MM.1S (cell line): ENCODE results near the gene SSBP3.

Source experiments
- DNase-seq: peaks from one replicate; pipeline ENCODE4 v3.0.0-alpha.2; 2015
- H2AFZ ChIP-seq: fragments of 300-600 bp; sonication (generic); 2 replicates; pipeline ENCODE4 v1.6.0; 2016; ENCODE audit warnings: antibody characterized with exemption, low read length
- H3F3A ChIP-seq: fragments of 300-600 bp; sonication (generic); 2 replicates; pipeline ENCODE4 v1.6.1; 2016; ENCODE audit warnings: mild to moderate bottlenecking, antibody characterized with exemption, low read length, moderate library complexity, mixed read lengths; ENCODE audit not compliant: insufficient read depth
- H3K27ac ChIP-seq: fragments of 300-600 bp; sonication (generic); 2 replicates; pipeline ENCODE4 v1.5.1; 2016; ENCODE audit warnings: mild to moderate bottlenecking, low read length
- H3K27me3 ChIP-seq: fragments of 300-600 bp; sonication (generic); replicated peaks from 2 replicates; pipeline ENCODE4 v1.6.0; 2016; ENCODE audit warnings: low read length; ENCODE audit not compliant: insufficient read depth
- H3K36me3 ChIP-seq: fragments of 300-600 bp; sonication (generic); replicated peaks from 2 replicates; pipeline ENCODE4 v1.6.1; 2016; ENCODE audit warnings: mild to moderate bottlenecking, low read length, mixed read lengths; ENCODE audit not compliant: insufficient read depth
- H3K4me1 ChIP-seq: fragments of 300-600 bp; sonication (generic); 2 replicates; pipeline ENCODE4 v1.6.1; 2016; ENCODE audit warnings: low read length, mixed read lengths
- H3K4me2 ChIP-seq: fragments of 300-600 bp; sonication (generic); 2 replicates; pipeline ENCODE4 v1.6.0; 2016; ENCODE audit warnings: low read depth, low read length
- H3K4me3 ChIP-seq: fragments of 300-600 bp; sonication (generic); 2 replicates; pipeline ENCODE4 v1.5.1; 2016; ENCODE audit warnings: low read length, mixed read lengths
- H3K79me2 ChIP-seq: fragments of 300-600 bp; sonication (generic); 2 replicates; pipeline ENCODE4 v1.6.1; 2016; ENCODE audit warnings: mixed run types, low read length, mixed read lengths
- H3K9ac ChIP-seq: fragments of 300-600 bp; sonication (generic); 2 replicates; pipeline ENCODE4 v1.6.1; 2016; ENCODE audit warnings: low read length, mixed read lengths
- H3K9me2 ChIP-seq: fragments of 300-600 bp; sonication (generic); replicated peaks from 2 replicates; pipeline ENCODE4 v1.6.1; 2016; ENCODE audit warnings: mild to moderate bottlenecking, low read length, mixed read lengths; ENCODE audit not compliant: insufficient read depth
- H3K9me3 ChIP-seq: fragments of 300-600 bp; sonication (generic); replicated peaks from 2 replicates; pipeline ENCODE4 v1.6.1; 2016; ENCODE audit warnings: mild to moderate bottlenecking, low read length, mixed read lengths; ENCODE audit not compliant: insufficient read depth
- H4K20me1 ChIP-seq: fragments of 300-600 bp; sonication (generic); 2 replicates; pipeline ENCODE4 v1.6.1; 2016; ENCODE audit warnings: mild to moderate bottlenecking, low read length, moderate library complexity, mixed read lengths; ENCODE audit not compliant: insufficient read depth
- CTCF ChIP-seq: fragments of 300-600 bp; sonication (generic); IDR thresholded peaks from 2 replicates; pipeline ENCODE4 v1.5.1; 2016; ENCODE audit warnings: antibody characterized with exemption, low read length, mixed read lengths
- EZH2 ChIP-seq: fragments of 300-600 bp; sonication (generic); optimal IDR thresholded peaks from 2 replicates; pipeline ENCODE3; 2017; ENCODE audit warnings: low read depth, mild to moderate bottlenecking, antibody characterized with exemption, low read length, mixed read lengths
- EZH2phosphoT487 ChIP-seq: fragments of 300-600 bp; sonication (generic); IDR thresholded peaks from 2 replicates; pipeline ENCODE4 v1.6.1; 2018; ENCODE audit warnings: antibody characterized with exemption, low read length

The SSBP3 gene

GRCh38 chr1:54225378-54225777 is 180.8 kb downstream of the SSBP3 start:
- H3K9me2 ChIP-seq: no peaks in the 10 kb centered on the region
- no peak overlapping the region for H3K9ac ChIP-seq
- no peak overlapping the region for H3K4me3 ChIP-seq
- no peak overlapping the region for H2AFZ ChIP-seq
- no peaks in the 10 kb centered on the region for H3F3A ChIP-seq
- no peaks in the 10 kb centered on the region for H3K9me3 ChIP-seq
- H3K4me1 ChIP-seq: no peaks in the 10 kb centered on the region
- H3K4me2 ChIP-seq: no peak overlapping the region
- no peaks in the 10 kb centered on the region for H4K20me1 ChIP-seq
- TF ChIP-seq EZH2phosphoT487: no peak
- no peaks in the 10 kb centered on the region for H3K36me3 ChIP-seq
- H3K27ac ChIP-seq: no peak overlapping the region
- no peak for DNase-seq
- no peaks in the 10 kb centered on the region for H3K27me3 ChIP-seq
- no peaks in the 10 kb centered on the region for H3K79me2 ChIP-seq

GRCh38 chr1:54224233-54224632 is 182.0 kb downstream of the SSBP3 start:
- Histone ChIP-seq H2AFZ (no peak overlapping the region), H3K4me2 (no peak overlapping the region), H3K27me3 (no peaks in the 10 kb centered on the region), H3K36me3 (no peaks in the 10 kb centered on the region), H3K9me3 (no peaks in the 10 kb centered on the region), H3K9ac (no peak overlapping the region), H3F3A (no peaks in the 10 kb centered on the region), H3K79me2 (no peaks in the 10 kb centered on the region), H3K27ac (no peak overlapping the region), H3K4me1 (no peaks in the 10 kb centered on the region), H3K4me3 (no peak overlapping the region), H4K20me1 (no peaks in the 10 kb centered on the region), H3K9me2 (no peaks in the 10 kb centered on the region)
- TF ChIP-seq CTCF (no peak), EZH2phosphoT487 (no peak), EZH2 (no peak)
- DNase-seq: no peak

GRCh38 chr1:54223441-54224202 is 182.6 kb downstream of the SSBP3 start:
- DNase-seq: no peak
- Histone ChIP-seq H2AFZ (no peak overlapping the region), H3K79me2 (no peaks in the 10 kb centered on the region), H3K9me2 (no peaks in the 10 kb centered on the region), H3F3A (no peaks in the 10 kb centered on the region), H3K9ac (no peak overlapping the region), H3K4me3 (no peak overlapping the region), H4K20me1 (no peaks in the 10 kb centered on the region), H3K36me3 (no peaks in the 10 kb centered on the region), H3K4me2 (no peak overlapping the region), H3K4me1 (no peaks in the 10 kb centered on the region), H3K27me3 (no peaks in the 10 kb centered on the region), H3K9me3 (no peaks in the 10 kb centered on the region), H3K27ac (no peak overlapping the region)
- no peak for TF ChIP-seq EZH2
- TF ChIP-seq EZH2phosphoT487: no peak
- no peak for TF ChIP-seq CTCF

- H3K36me3 ChIP-seq: 0 out of 2 replicates have a peak, but pooled peaks cover under 1% of the 10 kb centered on the region
- H3K9me2 ChIP-seq: no peaks in the 10 kb centered on the region
- H3K27ac ChIP-seq: no peak overlapping the region
- no peak overlapping the region for H3K9ac ChIP-seq
- no peak overlapping the region for H2AFZ ChIP-seq
- H3K4me2 ChIP-seq: no peak overlapping the region
- no peaks in the 10 kb centered on the region for H4K20me1 ChIP-seq
- TF ChIP-seq EZH2phosphoT487: no peak
- TF ChIP-seq EZH2: no peak
- no peak for TF ChIP-seq CTCF
- no peaks in the 10 kb centered on the region for H3K4me1 ChIP-seq
- no peak overlapping the region for H3K4me3 ChIP-seq
- DNase-seq: no peak
- H3F3A ChIP-seq: no peaks in the 10 kb centered on the region
- H3K27me3 ChIP-seq: no peaks in the 10 kb centered on the region
- H3K79me2 ChIP-seq: no peaks in the 10 kb centered on the region
- H3K9me3 ChIP-seq: no peaks in the 10 kb centered on the region
Measured at GRCh38 chr1:54222711-54223110, 183.5 kb downstream of the SSBP3 start.
